HCT116 (cell line): ENCODE data around the gene CMC2. TPM values are rescaled to one million over a fixed set of nuclear protein-coding genes. Genes with fewer than 3 reads are reported as not detected.

ENCODE experiments used
- ATAC-seq: fragments of 200-7000 bp; cut with Tn5 transposase; 2 replicates; pipeline ENCODE4 v1.9.1; 2020; ENCODE audit warnings: mild to moderate bottlenecking, moderate library complexity
- BruUV-seq: library from RNA; stranded (reverse); fragments of 400-500 nt; replicated peaks from 2 replicates; lab custom pipeline; 2021; lab: Mats Ljungman, UMichigan
- CTCF ChIA-PET: fragments of 300-600 bp; sonication (Branson Sonifier 250); formaldehyde crosslinking; loops from one replicate; lab custom pipeline; 2021; ENCODE audit warnings: antibody characterized with exemption; lab: Charles Lee
- POLR2A ChIA-PET: fragments of 300-600, 350-600 bp; sonication (Branson Sonifier 250); formaldehyde crosslinking; loops from one replicate; lab custom pipeline; 2021; ENCODE audit warnings: antibody characterized with exemption; lab: Charles Lee
- RAD21 ChIA-PET, 2 experiments: fragments of 300-600 bp; sonication (Branson Sonifier 250); formaldehyde crosslinking; loops; one replicate each; lab custom pipeline; 2023; ENCODE audit warnings: low total read pairs in 2 of 2; ENCODE audit not compliant: uncharacterized antibody in 2 of 2, unreplicated experiment in 2 of 2, low non-redundant PET in 1 of 2; lab: Charles Lee
- DNase-seq: peaks from one replicate; pipeline ENCODE4 v3.0.0-alpha.2; 2010; ENCODE audit warnings: low read depth, low spot score
- H2AFZ ChIP-seq: fragments of 200-600 bp; shearing (Covaris generic), sonication (generic); 2 replicates; pipeline ENCODE4 v1.6.1; 2017; ENCODE audit warnings: low read depth, mixed run types, mixed read lengths, antibody characterized with exemption, low read length; ENCODE audit not compliant: poor library complexity, severe bottlenecking
- H3K27ac ChIP-seq: 2 replicates; pipeline ENCODE4 v1.5.1; 2012; ENCODE audit warnings: low read depth, low read length
- H3K27me3 ChIP-seq: fragments of 200-600 bp; sonication (generic); 2 replicates; pipeline ENCODE4 v1.6.1; 2016; ENCODE audit warnings: mixed run types, low read length, mixed read lengths; ENCODE audit not compliant: insufficient read depth
- H3K36me3 ChIP-seq, 2 experiments: fragments of 200-500 bp in 1 of 2; fragments of 200-600 bp in 1 of 2; sonication (Bioruptor generic) in 1 of 2; sonication (generic) in 1 of 2; 2 replicates each; pipeline versions ENCODE4 v1.5.1 to v1.6.1; 2014 to 2016; ENCODE audit warnings: low read length in 2 of 2, inconsistent platforms in 1 of 2, mixed read lengths in 1 of 2, mixed run types in 1 of 2; ENCODE audit not compliant: insufficient read depth in 2 of 2, control insufficient read depth in 1 of 2
- H3K4me1 ChIP-seq, 2 experiments: fragments of 200-600 bp in 1 of 2; sonication (generic) in 1 of 2; 2 replicates each; pipeline versions ENCODE4 v1.5.1 to v1.6.1; 2012 to 2017; ENCODE audit warnings: low read length in 2 of 2, inconsistent platforms in 1 of 2, mild to moderate bottlenecking in 1 of 2, mixed read lengths in 1 of 2, mixed run types in 1 of 2, moderate library complexity in 1 of 2; ENCODE audit not compliant: insufficient read depth in 2 of 2, control insufficient read depth in 1 of 2
- H3K4me2 ChIP-seq: fragments of 200-600 bp; sonication (generic); 2 replicates; pipeline ENCODE4 v1.6.1; 2017; ENCODE audit warnings: mixed run types, low read length, mixed read lengths
- H3K4me3 ChIP-seq, 2 experiments: fragments of 200-600 bp in 1 of 2; sonication (generic) in 1 of 2; replicated peaks in 1 of 2; 2 replicates each; pipeline ENCODE4 v1.5.1; 2011 to 2016; ENCODE audit warnings: low read length in 2 of 2, control low read depth in 1 of 2, low read depth in 1 of 2, mild to moderate bottlenecking in 1 of 2, mixed read lengths in 1 of 2, mixed run types in 1 of 2
- H3K79me2 ChIP-seq: fragments of 200-600 bp; sonication (generic); 2 replicates; pipeline ENCODE4 v1.6.1; 2017; ENCODE audit warnings: mild to moderate bottlenecking, mixed run types, low read length, moderate library complexity, mixed read lengths; ENCODE audit not compliant: insufficient read depth
- H3K9ac ChIP-seq: fragments of 200-600 bp; sonication (generic); 2 replicates; pipeline ENCODE4 v1.6.1; 2016; ENCODE audit warnings: low read length, mixed read lengths
- H3K9me2 ChIP-seq: fragments of 200-600 bp; sonication (generic), shearing (Covaris generic); 2 replicates; pipeline ENCODE4 v1.6.1; 2017; ENCODE audit warnings: mixed run types, mild to moderate bottlenecking, moderate library complexity; ENCODE audit not compliant: insufficient read depth
- H3K9me3 ChIP-seq, 2 experiments: fragments of 200-500 bp in 1 of 2; fragments of 200-600 bp in 1 of 2; sonication (Bioruptor generic) in 1 of 2; sonication (generic) in 1 of 2; 2 replicates each; pipeline ENCODE4 v1.6.1; 2014 to 2017; ENCODE audit warnings: low read length in 2 of 2, mixed read lengths in 2 of 2, inconsistent platforms in 1 of 2, low read depth in 1 of 2, mild to moderate bottlenecking in 1 of 2, mixed run types in 1 of 2, moderate library complexity in 1 of 2; ENCODE audit not compliant: control insufficient read depth in 1 of 2, insufficient read depth in 1 of 2
- H4K20me1 ChIP-seq: fragments of 200-600 bp; sonication (generic), shearing (Covaris generic); 2 replicates; pipeline ENCODE4 v1.6.1; 2017; ENCODE audit warnings: mixed run types, mild to moderate bottlenecking, moderate library complexity; ENCODE audit not compliant: insufficient read depth
- ATF3 ChIP-seq: IDR thresholded peaks from 2 replicates; pipeline ENCODE4 v1.6.1; 2012
- CBX3 ChIP-seq: IDR thresholded peaks from 2 replicates; pipeline ENCODE4 v1.6.1; 2012; ENCODE audit warnings: low read depth
- CTCF ChIP-seq, 3 experiments: fragments of 200-600 bp in 1 of 3; sonication (generic) in 1 of 3; IDR thresholded peaks in 2 of 3; conservative IDR thresholded peaks in 1 of 3; 2 replicates each; pipeline ENCODE4 v1.5.1; 2012 to 2017; ENCODE audit warnings: low read depth in 2 of 3, low read length in 2 of 3, antibody characterized with exemption in 1 of 3, borderline replicate concordance in 1 of 3, control low read depth in 1 of 3, mild to moderate bottlenecking in 1 of 3, mixed read lengths in 1 of 3, mixed run types in 1 of 3, moderate library complexity in 1 of 3; ENCODE audit not compliant: insufficient read depth in 1 of 3
- EGR1 ChIP-seq: IDR thresholded peaks from 2 replicates; pipeline ENCODE4 v1.6.1; 2012; ENCODE audit warnings: low read depth
- ELF1 ChIP-seq: IDR thresholded peaks from 2 replicates; pipeline ENCODE4 v1.6.1; 2012; ENCODE audit warnings: low read depth, borderline replicate concordance
- FOSL1 ChIP-seq: IDR thresholded peaks from 2 replicates; pipeline ENCODE4 v1.6.1; 2012; ENCODE audit warnings: low read depth
- MAX ChIP-seq: IDR thresholded peaks from 2 replicates; pipeline ENCODE4 v1.6.1; 2012
- POLR2AphosphoS5 ChIP-seq: IDR thresholded peaks from 2 replicates; pipeline ENCODE4 v1.6.1; 2011; ENCODE audit warnings: mild to moderate bottlenecking, low read depth, low read length, moderate library complexity
- SIN3A ChIP-seq: IDR thresholded peaks from 2 replicates; pipeline ENCODE4 v1.6.1; 2012; ENCODE audit warnings: low read depth
- SP1 ChIP-seq: IDR thresholded peaks from 2 replicates; pipeline ENCODE4 v1.6.1; 2012; ENCODE audit warnings: low read depth
- SRF ChIP-seq: IDR thresholded peaks from 2 replicates; pipeline ENCODE4 v1.6.1; 2012; ENCODE audit warnings: low read depth
- YY1 ChIP-seq: IDR thresholded peaks from 2 replicates; pipeline ENCODE4 v1.6.1; 2011; ENCODE audit warnings: low read length, low read depth, moderate library complexity, mild to moderate bottlenecking; ENCODE audit not compliant: insufficient replicate concordance; ENCODE audit errors: extremely low read depth
- intact Hi-C: fragments of 100-400 bp; cut with micrococcal nuclease; formaldehyde crosslinking; loops from 2 replicates; pipeline ENCODE4 v1.10.0; 2022
- total RNA-seq: library from RNA; stranded (reverse); gene quantifications from one replicate; pipeline ENCODE4 v1.2.1, GENCODE V29; 2021; ENCODE audit not compliant: unreplicated experiment

Gene CMC2
- total RNA-seq, 1 experiment from 2014 or later, result 119 TPM

- H3K4me3 ChIP-seq, result no peak overlapping the region
- H3K9ac ChIP-seq, result no peak overlapping the region
- no peaks in the 10 kb centered on the region for H4K20me1 ChIP-seq
- no peak overlapping the region for H3K27ac ChIP-seq
- TF ChIP-seq ELF1 (no peak), CTCF (IDR thresholded peaks at IDR 0.05 in 2 of 3, conservative IDR thresholded peaks at IDR 0.05 in 1 of 3; ENCODE audit: borderline replicate concordance in 1 of 3, insufficient read depth in 1 of 3, low read depth in 2 of 3, low read length in 2 of 3) (no peak), SIN3A (no peak), ATF3 (no peak), YY1 (no peak), SRF (no peak), MAX (no peak), FOSL1 (no peak), EGR1 (no peak), CBX3 (no peak), SP1 (no peak), POLR2AphosphoS5 (no peak)
- no peak overlapping the region for H3K4me2 ChIP-seq
- no peaks in the 10 kb centered on the region for H3K4me1 ChIP-seq
- H3K79me2 ChIP-seq, result no peaks in the 10 kb centered on the region
- DNase-seq (no peak), ATAC-seq (no peak)
- ChIA-PET CTCF (no interaction called here), RAD21 (no interaction called here), POLR2A (no interaction called here)
- no peaks in the 10 kb centered on the region for H3K36me3 ChIP-seq
- no TSS peak for BruUV-seq
- no peaks in the 10 kb centered on the region for H3K9me3 ChIP-seq
- peaks cover 27% of the 10 kb centered on the region; the same call in 1 of the 2 replicates for H3K27me3 ChIP-seq
- H3K9me2 ChIP-seq, result no peaks in the 10 kb centered on the region
- intact Hi-C loops, result no loop called here
- H2AFZ ChIP-seq, result no peak overlapping the region
Observed at GRCh38 chr16:80947239-80947638, 59.4 kb downstream of the CMC2 start.
